Peyer's patch (tissue), 4 donors: ENCODE measurements around the gene MRPL1. TPM values are rescaled to one million over a fixed set of nuclear protein-coding genes. Genes with fewer than 3 reads are reported as not detected.

ENCODE experiments used
- DNase-seq, 3 donors: peaks; one replicate each; pipeline ENCODE4 v3.0.0-alpha.2; 2017 to 2019
- H3K27ac ChIP-seq, 4 donors: fragments of 200-600 bp; sonication (generic); one replicate each; pipeline ENCODE4 v1.5.1; 2016 to 2019
- H3K27me3 ChIP-seq, 2 donors: fragments of 200-600 bp; sonication (generic); one replicate each; pipeline ENCODE4 v1.5.1; 2019
- H3K36me3 ChIP-seq, 3 donors: fragments of 200-600 bp; sonication (generic); one replicate each; pipeline ENCODE4 v1.5.1; 2016 to 2019
- H3K4me1 ChIP-seq, 4 donors: fragments of 200-600 bp; sonication (generic); one replicate each; pipeline ENCODE4 v1.5.1; 2016 to 2019
- H3K4me3 ChIP-seq, 4 donors: fragments of 200-600 bp; sonication (generic); 1 replicate in 3 of 4; 2 replicates in 1 of 4; pipeline ENCODE4 v1.5.1; 2016 to 2019; ENCODE audit warnings: mild to moderate bottlenecking in 1 of 4
- H3K9me3 ChIP-seq, 4 donors: fragments of 200-600 bp; sonication (generic); one replicate each; pipeline ENCODE4 v1.5.1; 2016 to 2019; ENCODE audit warnings: mild to moderate bottlenecking in 1 of 4
- CTCF ChIP-seq, 6 experiments: fragments of 450-650 bp in 4 of 6; fragments of 200-600 bp in 2 of 6; sonication (generic) in 1 of 6; IDR thresholded peaks; one replicate each; pipeline ENCODE4 v1.5.1; 2017 to 2019; ENCODE audit warnings: antibody characterized with exemption in 6 of 6, mild to moderate bottlenecking in 3 of 6, moderate library complexity in 1 of 6
- POLR2A ChIP-seq, 2 donors: fragments of 450-650 bp; IDR thresholded peaks; one replicate each; pipeline ENCODE4 v1.5.1; 2017; ENCODE audit warnings: antibody characterized with exemption in 2 of 2, mild to moderate bottlenecking in 2 of 2, moderate library complexity in 2 of 2
- total RNA-seq, 4 donors: library from RNA; depleted of rRNA; stranded (reverse); fragments of >200 nt; gene quantifications; one replicate each; pipeline ENCODE4 v1.1.0, GENCODE V29; 2016

MRPL1 gene
- total RNA-seq, 4 donors from 2014 or later, result 12.8 to 30.5 (median 16.8) TPM

GRCh38 chr4:77818602-77819403 lies 43.8 kb upstream of the MRPL1 start, which contains the start of gene CNOT6L:
Gene CNOT6L, minus strand, starts transcription at chr4:77819368. Its CDS starts 60 bp downstream, at chr4:77819308.
- Histone ChIP-seq H3K9me3 (no peaks in the 10 kb centered on the region), H3K27ac (peak within 1 kb of the TSS; percentile 100), H3K4me1 (peaks cover 0 to 44% (median 15%) of the 10 kb centered on the region in 4 donors), H3K27me3 (no peaks in the 10 kb centered on the region), H3K36me3 (no peaks in the 10 kb centered on the region), H3K4me3 (peak within 1 kb of the TSS; percentile 92 to 96 (median 96))
- peak; percentile 82 to 90 (median 82) for DNase-seq
- TF ChIP-seq POLR2A (IDR thresholded peaks at IDR 0.05) (peak in 1 of 2 donors; percentile 40), CTCF (IDR thresholded peaks at IDR 0.05) (no peak)

DNA sequence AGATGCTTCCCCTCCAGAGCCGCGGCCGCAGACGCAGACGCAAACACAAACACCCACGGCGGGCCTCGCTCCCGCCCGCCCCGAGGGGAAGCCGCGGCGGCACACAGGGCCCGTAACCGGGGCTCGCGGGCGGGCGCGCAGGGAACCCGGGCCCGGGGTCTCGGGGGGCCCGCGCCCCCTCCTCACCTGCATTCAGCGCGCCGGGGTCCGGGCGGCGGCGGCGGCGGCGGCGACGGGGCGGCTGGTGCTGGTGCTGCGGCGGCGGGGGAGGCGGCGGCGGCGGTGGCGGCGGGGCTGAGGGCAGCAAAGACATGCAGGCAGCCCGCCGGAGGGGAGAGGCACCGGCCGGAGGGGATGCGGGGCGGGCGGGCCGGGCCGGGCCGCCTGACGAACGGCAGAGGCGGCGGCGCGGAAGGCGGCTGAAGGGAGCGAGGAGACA lies 43.2 kb upstream of the MRPL1 start:
- TF ChIP-seq POLR2A (IDR thresholded peaks at IDR 0.05) (peak; percentile 4 to 23), CTCF (IDR thresholded peaks at IDR 0.05) (no peak)
- Histone ChIP-seq H3K4me1 (peaks cover 0 to 37% (median 15%) of the 10 kb centered on the region in 4 donors), H3K4me3 (peak overlapping the region; percentile 92 to 96 (median 96)), H3K9me3 (no peaks in the 10 kb centered on the region), H3K27ac (peak overlapping the region; percentile 100), H3K27me3 (no peaks in the 10 kb centered on the region), H3K36me3 (no peaks in the 10 kb centered on the region)
- no peak for DNase-seq

DNA sequence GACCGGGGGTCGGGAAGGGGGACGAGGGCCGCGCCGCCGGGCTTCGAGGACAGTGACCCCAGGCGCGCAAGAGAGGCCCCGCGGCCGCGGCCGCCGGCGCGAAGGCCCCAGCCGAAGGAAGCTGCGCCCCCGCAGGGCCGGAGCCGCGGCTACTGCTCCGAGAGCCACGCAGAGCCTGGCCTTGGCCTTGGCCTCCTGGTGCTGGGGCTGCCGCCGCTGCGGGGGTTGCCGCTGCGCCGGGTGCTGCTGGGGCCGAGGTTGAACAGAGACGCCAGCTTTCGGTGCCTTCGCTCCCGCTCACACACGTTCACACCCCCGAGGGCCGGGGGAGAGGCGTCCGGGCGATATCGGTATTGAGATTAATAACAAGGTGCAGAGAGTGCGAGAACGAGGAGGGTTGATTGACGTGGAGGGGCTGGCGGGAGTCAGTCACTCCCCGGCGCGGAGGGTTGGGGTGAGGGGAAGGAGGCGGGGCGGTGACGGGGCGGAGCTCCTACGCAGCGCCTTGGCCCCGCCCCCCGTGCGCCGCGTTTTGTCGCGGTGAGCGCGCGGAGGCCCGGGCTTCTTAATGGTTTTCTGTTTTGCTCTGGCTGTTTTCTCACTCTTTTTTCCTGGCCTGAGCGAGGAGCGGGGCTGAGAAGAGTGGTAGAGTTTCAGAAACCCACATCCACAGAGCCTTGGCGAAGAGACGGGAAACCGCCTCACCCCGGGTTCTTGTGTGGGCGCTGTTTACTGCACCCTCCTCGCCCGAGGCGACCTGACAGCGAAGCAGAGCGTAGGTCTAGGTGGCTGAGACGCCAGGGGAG lies 42.6 kb upstream of the MRPL1 start:
- Histone ChIP-seq H3K36me3 (no peaks in the 10 kb centered on the region), H3K27me3 (no peaks in the 10 kb centered on the region), H3K27ac (peak overlapping the region; percentile 100), H3K9me3 (no peaks in the 10 kb centered on the region), H3K4me3 (peak overlapping the region; percentile 92 to 96 (median 96)), H3K4me1 (peaks cover 0 to 31% (median 12%) of the 10 kb centered on the region in 4 donors)
- TF ChIP-seq CTCF (IDR thresholded peaks at IDR 0.05), result no peak
- peak; percentile 92 to 96 for TF ChIP-seq POLR2A (IDR thresholded peaks at IDR 0.05)
- peak; percentile 95 to 98 (median 96) for DNase-seq

- H3K9me3 ChIP-seq, result no peaks in the 10 kb centered on the region
- H3K27me3 ChIP-seq, result no peaks in the 10 kb centered on the region
- peak overlapping the region; percentile 92 to 96 (median 96) for H3K4me3 ChIP-seq
- DNase-seq, result peak in 1 of 3 donors; percentile 22
- no peaks in the 10 kb centered on the region for H3K36me3 ChIP-seq
- no peak for TF ChIP-seq CTCF (IDR thresholded peaks at IDR 0.05)
- no peak for TF ChIP-seq POLR2A (IDR thresholded peaks at IDR 0.05)
- H3K27ac ChIP-seq, result peak overlapping the region; percentile 100
- peaks cover 0 to 23% (median 9%) of the 10 kb centered on the region in 4 donors for H3K4me1 ChIP-seq
Measured at GRCh38 chr4:77820649-77821561, 41.7 kb upstream of the MRPL1 start.

- H3K9me3 ChIP-seq, result no peaks in the 10 kb centered on the region
- H3K4me3 ChIP-seq, result peak overlapping the region in 1 of 4 donors; percentile 96
- H3K36me3 ChIP-seq, result no peaks in the 10 kb centered on the region
- peaks cover 0 to 18% (median 9%) of the 10 kb centered on the region in 4 donors for H3K4me1 ChIP-seq
- H3K27me3 ChIP-seq, result no peaks in the 10 kb centered on the region
- H3K27ac ChIP-seq, result peak overlapping the region; percentile 100
- TF ChIP-seq POLR2A (IDR thresholded peaks at IDR 0.05), result peak in 1 of 2 donors; percentile 35
- no peak for TF ChIP-seq CTCF (IDR thresholded peaks at IDR 0.05)
- DNase-seq, result peak in 2 of 3 donors; percentile 50 to 65
Measured at GRCh38 chr4:77821775-77822174, 40.9 kb upstream of the MRPL1 start.
